ENCODE data around the gene ILDR1. TPM values are rescaled to one million over a fixed set of nuclear protein-coding genes. Genes with fewer than 3 reads are reported as not detected.

The ILDR1 gene
- polyA plus RNA-seq, 1 donor from 2014 or later: not detected

GRCh38 chr3:121992601-121993560, 29.2 kb downstream of the ILDR1 start:
- Histone ChIP-seq H3K27ac (ENCODE audit: low read length) (no peak overlapping the region), H3K9me3 (ENCODE audit: low read length) (no peaks in the 10 kb centered on the region), H3K9me2 (ENCODE audit: insufficient read depth, low read length) (no peaks in the 10 kb centered on the region), H3K36me3 (ENCODE audit: insufficient read depth, low read length) (no peaks in the 10 kb centered on the region), H3K27me3 (ENCODE audit: insufficient read depth, low read depth, low read length) (no peaks in the 10 kb centered on the region), H2AFZ (ENCODE audit: low read depth, low read length) (no peak overlapping the region), H4K20me1 (ENCODE audit: insufficient read depth) (no peaks in the 10 kb centered on the region), H3K4me2 (ENCODE audit: low read length) (no peak overlapping the region), H3K9ac (ENCODE audit: low read length) (no peak overlapping the region), H3F3A (ENCODE audit: insufficient read depth, low read length, poor library complexity, severe bottlenecking) (no peaks in the 10 kb centered on the region), H3K4me3 (ENCODE audit: low read length) (no peak overlapping the region), H3K79me2 (replicated peaks; ENCODE audit: insufficient read depth, low read length) (no peaks in the 10 kb centered on the region)
- TF ChIP-seq EP300 (conservative IDR thresholded peaks at IDR 0.05; ENCODE audit: poor library complexity, severe bottlenecking): no peak
- no peak for TF ChIP-seq MXI1 (conservative IDR thresholded peaks at IDR 0.05; ENCODE audit: poor library complexity, severe bottlenecking)

DNA sequence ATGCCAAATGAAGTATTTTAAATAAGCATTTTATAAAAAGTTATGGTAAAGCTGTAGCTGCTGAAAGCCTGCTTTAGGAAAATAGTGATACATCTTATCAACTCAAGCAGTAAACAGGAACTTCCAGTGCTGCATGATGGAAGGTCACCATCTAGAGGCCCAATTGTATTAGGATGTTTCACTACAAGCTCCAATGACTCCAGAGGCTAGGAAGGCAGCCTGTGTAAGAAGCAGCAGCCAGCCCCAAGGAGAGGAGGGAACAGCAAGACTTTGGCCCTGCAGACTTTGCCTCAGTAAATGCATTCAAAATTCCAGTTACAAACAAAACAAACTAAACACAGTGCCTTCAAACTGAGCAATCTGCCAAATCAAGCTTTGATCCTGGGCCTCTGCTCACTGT, 32.1 kb downstream of the ILDR1 start:
- no peak overlapping the region for H3K27ac ChIP-seq (ENCODE audit: low read length)
- H3K36me3 ChIP-seq (ENCODE audit: insufficient read depth, low read length): no peaks in the 10 kb centered on the region
- no peaks in the 10 kb centered on the region for H4K20me1 ChIP-seq (ENCODE audit: insufficient read depth)
- H3K4me3 ChIP-seq (ENCODE audit: low read length): no peak overlapping the region
- no peak overlapping the region for H3K4me2 ChIP-seq (ENCODE audit: low read length)
- no peaks in the 10 kb centered on the region for H3K79me2 ChIP-seq (replicated peaks; ENCODE audit: insufficient read depth, low read length)
- no peak for TF ChIP-seq EP300 (conservative IDR thresholded peaks at IDR 0.05; ENCODE audit: poor library complexity, severe bottlenecking)
- TF ChIP-seq REST (IDR thresholded peaks at IDR 0.05; ENCODE audit: borderline replicate concordance): no peak
- TF ChIP-seq MXI1 (conservative IDR thresholded peaks at IDR 0.05; ENCODE audit: poor library complexity, severe bottlenecking): no peak
- no peak for TF ChIP-seq RAD21 (conservative IDR thresholded peaks at IDR 0.05)
- no peak for TF ChIP-seq POLR2AphosphoS5 (IDR thresholded peaks at IDR 0.05)
- TF ChIP-seq CTCF (IDR thresholded peaks at IDR 0.05; ENCODE audit: poor library complexity, severe bottlenecking): no peak
- no peak for TF ChIP-seq TAF1 (IDR thresholded peaks at IDR 0.05; ENCODE audit: low read depth)
- TF ChIP-seq SMC3 (conservative IDR thresholded peaks at IDR 0.05; ENCODE audit: poor library complexity): no peak
- TF ChIP-seq EZH2 (IDR thresholded peaks at IDR 0.05; ENCODE audit: borderline replicate concordance, insufficient read depth, low read length, poor library complexity, severe bottlenecking): no peak
- H3K9ac ChIP-seq (ENCODE audit: low read length): no peak overlapping the region
- no peaks in the 10 kb centered on the region for H3F3A ChIP-seq (ENCODE audit: insufficient read depth, low read length, poor library complexity, severe bottlenecking)
- H3K9me2 ChIP-seq (ENCODE audit: insufficient read depth, low read length): no peaks in the 10 kb centered on the region
- H3K27me3 ChIP-seq (ENCODE audit: insufficient read depth, low read depth, low read length): no peaks in the 10 kb centered on the region
- no peak overlapping the region for H2AFZ ChIP-seq (ENCODE audit: low read depth, low read length)
- H3K9me3 ChIP-seq (ENCODE audit: low read length): no peaks in the 10 kb centered on the region

All from neural cell (in vitro differentiated cells).